ENCODE results near the gene WDR88.

GRCh38 chr19:33194886-33195644 lies 63.2 kb downstream of the WDR88 start:
- TF ChIP-seq EP300 (IDR thresholded peaks at IDR 0.05) (no peak), CTCF (IDR thresholded peaks at IDR 0.05) (no peak), POLR2AphosphoS5 (IDR thresholded peaks at IDR 0.05) (no peak), POLR2A (IDR thresholded peaks at IDR 0.05) (no peak)
